ENCODE data around the gene PRKN.

The PRKN gene

GRCh38 chr6:162151021-162151665 is 576.4 kb downstream of the PRKN start:
- Histone ChIP-seq H3K36me3 (no peaks in the 10 kb centered on the region), H3K27ac (no peak overlapping the region), H3K27me3 (ENCODE audit: insufficient read depth, low read depth, severe bottlenecking) (no peaks in the 10 kb centered on the region), H3K9me3 (ENCODE audit: severe bottlenecking) (no peaks in the 10 kb centered on the region), H3K4me3 (ENCODE audit: low read depth, low read length) (no peak overlapping the region)
- no peak for TF ChIP-seq CTCF (IDR thresholded peaks at IDR 0.05; ENCODE audit: low read depth, low read length)
- no peak for DNase-seq

GRCh38 chr6:162150295-162150694 is 577.3 kb downstream of the PRKN start:
- Histone ChIP-seq H3K4me3 (ENCODE audit: low read depth, low read length) (no peak overlapping the region), H3K9me3 (ENCODE audit: severe bottlenecking) (no peaks in the 10 kb centered on the region), H3K27me3 (ENCODE audit: insufficient read depth, low read depth, severe bottlenecking) (no peaks in the 10 kb centered on the region), H3K27ac (no peak overlapping the region), H3K36me3 (no peaks in the 10 kb centered on the region)
- DNase-seq: no peak
- no peak for TF ChIP-seq CTCF (IDR thresholded peaks at IDR 0.05; ENCODE audit: low read depth, low read length)

DNA sequence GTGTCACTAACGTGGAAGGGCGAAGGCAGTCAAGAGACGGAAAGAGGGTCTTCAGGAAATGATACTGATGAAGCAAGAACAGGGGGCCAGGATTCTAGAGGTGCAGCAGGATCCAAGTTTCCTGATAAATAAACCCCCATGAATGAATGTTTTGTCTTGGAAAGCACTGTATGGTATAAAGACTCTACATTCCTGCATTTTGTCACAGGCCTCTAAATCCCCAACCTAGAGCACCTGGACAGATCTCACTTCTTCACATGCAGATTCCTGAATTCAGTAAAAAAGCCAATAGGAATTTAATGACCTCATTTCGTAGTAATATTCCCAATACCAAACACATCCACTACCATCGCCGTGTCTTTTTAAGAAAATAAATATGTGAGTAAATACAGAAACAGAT is 577.8 kb downstream of the PRKN start:
- Histone ChIP-seq H3K9me3 (ENCODE audit: severe bottlenecking) (no peaks in the 10 kb centered on the region), H3K36me3 (no peaks in the 10 kb centered on the region), H3K27me3 (ENCODE audit: insufficient read depth, low read depth, severe bottlenecking) (no peaks in the 10 kb centered on the region), H3K27ac (no peak overlapping the region), H3K4me3 (ENCODE audit: low read depth, low read length) (no peak overlapping the region)
- no peak for TF ChIP-seq CTCF (IDR thresholded peaks at IDR 0.05; ENCODE audit: low read depth, low read length)
- DNase-seq: no peak

GRCh38 chr6:162147805-162148204 is 579.8 kb downstream of the PRKN start:
- DNase-seq: no peak
- Histone ChIP-seq H3K9me3 (ENCODE audit: severe bottlenecking) (no peaks in the 10 kb centered on the region), H3K4me3 (ENCODE audit: low read depth, low read length) (no peak overlapping the region), H3K36me3 (no peaks in the 10 kb centered on the region), H3K27me3 (ENCODE audit: insufficient read depth, low read depth, severe bottlenecking) (no peaks in the 10 kb centered on the region), H3K27ac (no peak overlapping the region)
- TF ChIP-seq CTCF (IDR thresholded peaks at IDR 0.05; ENCODE audit: low read depth, low read length): no peak

DNA sequence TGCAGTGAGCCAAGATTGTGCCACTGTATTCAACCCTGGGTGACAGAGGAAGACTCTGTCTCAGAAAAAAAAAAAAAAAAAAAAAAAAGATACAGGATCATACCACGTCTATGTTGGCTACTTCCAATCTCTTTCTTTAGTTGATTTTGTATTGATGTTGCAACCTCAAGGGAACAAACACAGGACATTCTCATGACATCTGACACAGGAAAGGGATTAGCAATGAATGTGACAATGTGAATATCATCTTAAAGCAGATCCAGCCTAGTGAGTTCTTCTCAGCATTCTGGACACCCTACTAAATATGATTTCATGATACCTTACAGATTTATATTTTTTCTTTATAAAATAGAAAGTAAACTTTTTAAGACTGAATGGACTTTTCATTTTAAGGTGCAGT is 580.3 kb downstream of the PRKN start:
- Histone ChIP-seq H3K27ac (no peak overlapping the region), H3K36me3 (no peaks in the 10 kb centered on the region), H3K27me3 (ENCODE audit: insufficient read depth, low read depth, severe bottlenecking) (no peaks in the 10 kb centered on the region), H3K9me3 (ENCODE audit: severe bottlenecking) (no peaks in the 10 kb centered on the region), H3K4me3 (ENCODE audit: low read depth, low read length) (no peak overlapping the region)
- TF ChIP-seq CTCF (IDR thresholded peaks at IDR 0.05; ENCODE audit: low read depth, low read length): no peak
- DNase-seq: no peak

- Histone ChIP-seq H3K27ac (no peak overlapping the region), H3K27me3 (ENCODE audit: insufficient read depth, low read depth, severe bottlenecking) (no peaks in the 10 kb centered on the region), H3K4me3 (ENCODE audit: low read depth, low read length) (no peak overlapping the region), H3K9me3 (ENCODE audit: severe bottlenecking) (no peaks in the 10 kb centered on the region), H3K36me3 (no peaks in the 10 kb centered on the region)
- DNase-seq: no peak
- TF ChIP-seq CTCF (IDR thresholded peaks at IDR 0.05; ENCODE audit: low read depth, low read length): no peak
Observed at GRCh38 chr6:162140251-162140852, 587.2 kb downstream of the PRKN start.
